ENCODE measurements around the gene WRNIP1.

DNA sequence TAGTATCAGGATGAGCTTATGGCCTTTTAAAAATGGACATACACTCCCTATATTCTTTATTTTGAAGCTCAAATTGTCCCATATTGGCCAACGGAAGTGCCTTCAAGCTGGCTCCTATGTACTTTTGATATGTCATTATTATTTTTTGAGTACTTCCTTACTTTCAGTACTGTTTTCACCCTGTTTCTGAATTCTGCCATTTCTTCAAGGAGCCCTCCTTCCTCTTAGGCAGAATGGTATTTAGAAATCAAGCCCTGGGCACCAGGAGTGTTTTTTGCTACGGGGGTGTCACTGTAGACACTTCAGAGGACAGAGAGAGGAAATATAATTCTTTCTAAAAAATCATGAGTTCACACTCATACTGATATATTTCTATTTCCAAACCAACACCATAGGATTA, 9.0 kb upstream of the WRNIP1 start:
- no peak for TF ChIP-seq ATF1 (CRISPR knock-in tag; IDR thresholded peaks at IDR 0.05)
- no peak for TF ChIP-seq ATF1 (tag; IDR thresholded peaks at IDR 0.05)
- TF ChIP-seq, protein P1, sequence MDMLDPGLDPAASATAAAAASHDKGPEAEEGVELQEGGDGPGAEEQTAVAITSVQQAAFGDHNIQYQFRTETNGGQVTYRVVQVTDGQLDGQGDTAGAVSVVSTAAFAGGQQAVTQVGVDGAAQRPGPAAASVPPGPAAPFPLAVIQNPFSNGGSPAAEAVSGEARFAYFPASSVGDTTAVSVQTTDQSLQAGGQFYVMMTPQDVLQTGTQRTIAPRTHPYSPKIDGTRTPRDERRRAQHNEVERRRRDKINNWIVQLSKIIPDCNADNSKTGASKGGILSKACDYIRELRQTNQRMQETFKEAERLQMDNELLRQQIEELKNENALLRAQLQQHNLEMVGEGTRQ (CRISPR knock-in tag; IDR thresholded peaks at IDR 0.05) = no peak
- TF ChIP-seq, protein P2, sequence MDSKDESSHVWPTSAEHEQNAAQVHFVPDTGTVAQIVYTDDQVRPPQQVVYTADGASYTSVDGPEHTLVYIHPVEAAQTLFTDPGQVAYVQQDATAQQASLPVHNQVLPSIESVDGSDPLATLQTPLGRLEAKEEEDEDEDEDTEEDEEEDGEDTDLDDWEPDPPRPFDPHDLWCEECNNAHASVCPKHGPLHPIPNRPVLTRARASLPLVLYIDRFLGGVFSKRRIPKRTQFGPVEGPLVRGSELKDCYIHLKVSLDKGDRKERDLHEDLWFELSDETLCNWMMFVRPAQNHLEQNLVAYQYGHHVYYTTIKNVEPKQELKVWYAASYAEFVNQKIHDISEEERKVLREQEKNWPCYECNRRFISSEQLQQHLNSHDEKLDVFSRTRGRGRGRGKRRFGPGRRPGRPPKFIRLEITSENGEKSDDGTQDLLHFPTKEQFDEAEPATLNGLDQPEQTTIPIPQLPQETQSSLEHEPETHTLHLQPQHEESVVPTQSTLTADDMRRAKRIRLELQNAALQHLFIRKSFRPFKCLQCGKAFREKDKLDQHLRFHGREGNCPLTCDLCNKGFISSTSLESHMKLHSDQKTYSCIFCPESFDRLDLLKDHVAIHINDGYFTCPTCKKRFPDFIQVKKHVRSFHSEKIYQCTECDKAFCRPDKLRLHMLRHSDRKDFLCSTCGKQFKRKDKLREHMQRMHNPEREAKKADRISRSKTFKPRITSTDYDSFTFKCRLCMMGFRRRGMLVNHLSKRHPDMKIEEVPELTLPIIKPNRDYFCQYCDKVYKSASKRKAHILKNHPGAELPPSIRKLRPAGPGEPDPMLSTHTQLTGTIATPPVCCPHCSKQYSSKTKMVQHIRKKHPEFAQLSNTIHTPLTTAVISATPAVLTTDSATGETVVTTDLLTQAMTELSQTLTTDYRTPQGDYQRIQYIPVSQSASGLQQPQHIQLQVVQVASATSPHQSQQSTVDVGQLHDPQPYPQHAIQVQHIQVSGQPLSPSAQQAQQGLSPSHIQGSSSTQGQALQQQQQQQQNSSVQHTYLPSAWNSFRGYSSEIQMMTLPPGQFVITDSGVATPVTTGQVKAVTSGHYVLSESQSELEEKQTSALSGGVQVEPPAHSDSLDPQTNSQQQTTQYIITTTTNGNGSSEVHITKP (IDR thresholded peaks at IDR 0.05; ENCODE audit: partially characterized antibody) = no peak
- TF ChIP-seq EP400 (IDR thresholded peaks at IDR 0.05) = no peak
- TF ChIP-seq POLR2AphosphoS5 (IDR thresholded peaks at IDR 0.05; ENCODE audit: control insufficient read depth, insufficient read depth, low read depth, low read length) = no peak
- TF ChIP-seq CTCFL (IDR thresholded peaks at IDR 0.05; ENCODE audit: borderline replicate concordance, insufficient read depth, low read depth, low read length, poor library complexity, severe bottlenecking) = no peak
- TF ChIP-seq, protein P3, sequence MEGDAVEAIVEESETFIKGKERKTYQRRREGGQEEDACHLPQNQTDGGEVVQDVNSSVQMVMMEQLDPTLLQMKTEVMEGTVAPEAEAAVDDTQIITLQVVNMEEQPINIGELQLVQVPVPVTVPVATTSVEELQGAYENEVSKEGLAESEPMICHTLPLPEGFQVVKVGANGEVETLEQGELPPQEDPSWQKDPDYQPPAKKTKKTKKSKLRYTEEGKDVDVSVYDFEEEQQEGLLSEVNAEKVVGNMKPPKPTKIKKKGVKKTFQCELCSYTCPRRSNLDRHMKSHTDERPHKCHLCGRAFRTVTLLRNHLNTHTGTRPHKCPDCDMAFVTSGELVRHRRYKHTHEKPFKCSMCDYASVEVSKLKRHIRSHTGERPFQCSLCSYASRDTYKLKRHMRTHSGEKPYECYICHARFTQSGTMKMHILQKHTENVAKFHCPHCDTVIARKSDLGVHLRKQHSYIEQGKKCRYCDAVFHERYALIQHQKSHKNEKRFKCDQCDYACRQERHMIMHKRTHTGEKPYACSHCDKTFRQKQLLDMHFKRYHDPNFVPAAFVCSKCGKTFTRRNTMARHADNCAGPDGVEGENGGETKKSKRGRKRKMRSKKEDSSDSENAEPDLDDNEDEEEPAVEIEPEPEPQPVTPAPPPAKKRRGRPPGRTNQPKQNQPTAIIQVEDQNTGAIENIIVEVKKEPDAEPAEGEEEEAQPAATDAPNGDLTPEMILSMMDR (IDR thresholded peaks at IDR 0.05 in 2 of 3, conservative IDR thresholded peaks at IDR 0.05 in 1 of 3; ENCODE audit: insufficient read depth in 2 of 3, low read depth in 1 of 3, low read length in 3 of 3) = no peak
- no peak for TF ChIP-seq MAX (CRISPR knock-in tag; IDR thresholded peaks at IDR 0.05)
- TF ChIP-seq, protein P4, sequence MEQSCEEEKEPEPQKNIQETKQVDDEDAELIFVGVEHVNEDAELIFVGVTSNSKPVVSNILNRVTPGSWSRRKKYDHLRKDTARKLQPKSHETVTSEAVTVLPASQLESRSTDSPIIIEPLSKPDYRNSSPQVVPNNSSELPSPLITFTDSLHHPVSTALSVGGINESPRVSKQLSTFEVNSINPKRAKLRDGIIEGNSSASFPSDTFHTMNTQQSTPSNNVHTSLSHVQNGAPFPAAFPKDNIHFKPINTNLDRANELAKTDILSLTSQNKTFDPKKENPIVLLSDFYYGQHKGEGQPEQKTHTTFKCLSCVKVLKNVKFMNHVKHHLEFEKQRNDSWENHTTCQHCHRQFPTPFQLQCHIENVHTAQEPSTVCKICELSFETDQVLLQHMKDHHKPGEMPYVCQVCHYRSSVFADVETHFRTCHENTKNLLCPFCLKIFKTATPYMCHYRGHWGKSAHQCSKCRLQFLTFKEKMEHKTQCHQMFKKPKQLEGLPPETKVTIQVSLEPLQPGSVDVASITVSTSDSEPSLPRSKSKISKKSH (CRISPR knock-in tag; IDR thresholded peaks at IDR 0.05) = no peak
- TF ChIP-seq, protein P5, sequence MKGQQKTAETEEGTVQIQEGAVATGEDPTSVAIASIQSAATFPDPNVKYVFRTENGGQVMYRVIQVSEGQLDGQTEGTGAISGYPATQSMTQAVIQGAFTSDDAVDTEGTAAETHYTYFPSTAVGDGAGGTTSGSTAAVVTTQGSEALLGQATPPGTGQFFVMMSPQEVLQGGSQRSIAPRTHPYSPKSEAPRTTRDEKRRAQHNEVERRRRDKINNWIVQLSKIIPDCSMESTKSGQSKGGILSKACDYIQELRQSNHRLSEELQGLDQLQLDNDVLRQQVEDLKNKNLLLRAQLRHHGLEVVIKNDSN (CRISPR knock-in tag; IDR thresholded peaks at IDR 0.05) = no peak
- TF ChIP-seq RBBP5 (IDR thresholded peaks at IDR 0.05; ENCODE audit: borderline replicate concordance, insufficient read depth, low read length, poor library complexity, severe bottlenecking) = no peak
- no peak for TF ChIP-seq RCOR1 (IDR thresholded peaks at IDR 0.05; ENCODE audit: borderline replicate concordance in 1 of 2, low read depth in 2 of 2, low read length in 2 of 2)
- TF ChIP-seq POLR2A (conservative IDR thresholded peaks at IDR 0.05) = no peak
- no peak for TF ChIP-seq HDAC1 (IDR thresholded peaks at IDR 0.05)
